GM21717 (cell line): ENCODE results near the gene RNF2.

Experiments used
- ATAC-seq: cut with Tn5 transposase; IDR thresholded peaks from one replicate; pipeline ENCODE4 v1.9.1; 2021; ENCODE audit warnings: mild to moderate bottlenecking, moderate library complexity; ENCODE audit not compliant: unreplicated experiment

Gene RNF2

GRCh38 chr1:185087746-185088145, 42.4 kb downstream of the RNF2 start:
- no peak for ATAC-seq

DNA sequence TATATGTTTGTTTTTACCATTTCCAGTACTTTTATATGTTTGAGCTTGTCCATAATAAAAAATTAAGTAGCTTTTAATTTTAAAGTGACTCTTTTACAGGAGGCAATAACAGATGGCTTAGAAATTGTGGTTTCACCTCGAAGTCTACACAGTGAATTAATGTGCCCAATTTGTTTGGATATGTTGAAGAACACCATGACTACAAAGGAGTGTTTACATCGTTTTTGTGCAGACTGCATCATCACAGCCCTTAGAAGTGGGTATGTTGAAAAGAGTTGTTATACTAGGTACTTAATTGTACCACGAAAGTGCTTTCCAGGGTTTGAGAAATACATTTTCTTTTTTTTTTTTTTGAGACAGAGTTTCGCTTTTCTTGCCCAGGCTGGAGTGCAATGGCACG, 46.1 kb downstream of the RNF2 start:
- ATAC-seq = no peak

DNA sequence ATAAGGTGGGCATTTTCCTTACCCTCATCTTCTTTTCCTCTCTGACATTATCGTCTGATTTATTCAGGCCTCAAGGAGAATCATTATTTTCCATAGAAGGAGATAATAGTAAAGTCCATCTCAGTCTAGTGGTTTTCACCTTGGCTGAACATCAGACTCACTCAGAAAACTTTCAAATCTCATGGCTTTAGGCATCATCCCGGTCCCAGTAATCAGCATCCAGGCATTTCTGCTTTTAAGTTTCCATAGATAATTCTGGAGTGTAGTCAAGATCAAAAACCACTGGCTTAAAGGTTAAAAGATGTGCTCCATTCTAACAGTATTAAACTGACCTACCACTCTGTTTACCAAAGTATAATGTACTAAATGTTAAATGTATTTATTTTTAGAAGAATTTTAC, 49.4 kb downstream of the RNF2 start:
- ATAC-seq = no peak

GRCh38 chr1:185096531-185096930, 51.2 kb downstream of the RNF2 start:
- ATAC-seq = no peak

DNA sequence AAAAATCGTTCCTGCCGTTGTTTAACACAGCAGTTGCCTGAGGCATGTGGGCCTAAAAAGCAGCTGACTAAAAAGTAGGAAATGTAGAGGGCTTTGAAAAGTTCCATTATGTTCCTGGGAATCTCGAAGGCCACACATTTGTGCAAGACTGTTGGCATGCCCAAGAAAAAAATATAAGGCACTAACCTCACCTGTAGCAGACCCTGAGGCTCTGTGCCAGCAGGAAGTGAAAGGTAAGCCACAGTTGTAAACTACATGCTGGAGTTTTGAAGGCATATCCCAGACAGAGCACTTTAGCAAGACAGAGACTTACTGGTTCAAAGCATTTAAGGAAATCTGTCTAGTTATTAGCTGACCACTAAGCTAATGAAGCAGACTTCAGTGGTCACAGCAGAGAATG, 58.7 kb downstream of the RNF2 start:
- ATAC-seq = no peak

- ATAC-seq = no peak
These were observed 59.8 kb downstream of the RNF2 start for GRCh38 chr1:185105121-185105520.

DNA sequence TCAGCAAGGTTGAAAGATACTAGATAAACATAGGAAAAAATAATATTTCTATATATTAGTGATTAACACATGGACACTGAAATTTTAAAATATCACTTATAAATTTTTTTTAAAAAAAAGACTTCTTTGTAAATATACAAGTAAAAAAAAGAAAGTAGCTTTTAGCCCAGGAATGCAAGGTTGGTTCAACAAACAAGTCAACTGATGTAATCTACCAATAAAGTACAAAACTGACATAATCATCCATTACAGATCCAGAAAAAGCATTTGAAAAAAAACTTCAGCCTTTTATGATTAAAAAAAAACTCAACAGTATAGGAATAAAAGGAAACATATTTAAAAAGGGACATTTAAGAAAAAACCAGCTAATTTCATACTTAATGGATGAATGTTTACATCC, 63.0 kb downstream of the RNF2 start:
- ATAC-seq = no peak

DNA sequence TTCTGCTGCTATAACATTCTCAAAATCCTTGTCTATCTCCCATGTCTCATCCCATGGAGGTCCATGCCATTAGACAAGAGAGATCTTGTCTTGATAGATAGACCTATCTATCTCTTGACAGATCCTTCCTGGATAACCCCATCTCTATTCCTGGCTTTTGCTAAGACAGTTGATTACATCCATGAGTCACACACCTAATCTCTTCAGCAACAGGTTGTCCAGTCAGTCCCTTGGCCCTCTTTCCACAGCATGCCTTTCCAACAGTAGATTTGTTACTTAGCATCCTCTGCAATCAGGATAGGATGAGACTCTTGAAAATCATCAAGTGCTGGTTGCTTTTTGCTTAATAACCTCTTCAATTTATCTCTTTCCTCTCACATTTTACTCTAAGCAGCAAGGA, 64.8 kb downstream of the RNF2 start:
- no peak for ATAC-seq

GRCh38 chr1:185111873-185112272, 66.5 kb downstream of the RNF2 start:
- ATAC-seq = no peak

DNA sequence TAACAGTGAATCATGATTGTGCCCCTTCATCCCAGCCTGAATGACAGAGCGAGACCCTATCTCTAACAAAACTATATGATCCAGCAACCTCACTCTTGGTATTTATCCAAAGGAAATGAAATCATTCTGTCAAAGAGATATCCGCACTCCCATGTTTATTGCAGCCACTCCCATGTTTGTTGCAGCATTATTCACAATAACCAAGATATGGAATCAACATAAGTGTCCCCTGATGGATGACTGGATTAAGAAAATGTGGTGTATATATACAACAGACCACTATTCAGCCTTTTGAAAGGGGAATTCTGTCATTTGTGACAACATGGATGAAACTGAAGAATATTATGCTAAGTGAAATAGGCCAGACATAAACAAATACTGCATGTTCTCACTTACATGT, 67.0 kb downstream of the RNF2 start:
- ATAC-seq = no peak

DNA sequence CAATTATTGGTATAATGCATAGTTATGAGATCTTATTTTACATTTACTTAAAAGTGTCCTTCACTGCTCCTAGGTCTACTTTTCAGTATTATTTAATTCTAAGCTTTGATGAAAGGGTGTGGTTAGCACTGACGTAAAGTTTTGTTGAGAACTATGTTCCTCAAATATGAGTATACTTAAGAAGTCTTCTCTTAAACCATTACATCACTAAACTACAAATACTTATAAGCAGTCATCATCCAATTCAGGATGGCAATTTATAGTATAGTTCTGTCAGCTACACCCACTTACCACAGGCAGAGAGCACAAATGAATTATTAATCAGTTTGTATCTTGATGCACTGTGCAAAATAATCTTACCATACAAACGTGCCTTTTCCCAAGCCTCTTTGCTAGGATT, 84.3 kb downstream of the RNF2 start:
- no peak for ATAC-seq

GRCh38 chr1:185132534-185132933, 87.2 kb downstream of the RNF2 start:
- no peak for ATAC-seq

- ATAC-seq = no peak
These were observed 92.7 kb downstream of the RNF2 start for GRCh38 chr1:185137896-185138545.

DNA sequence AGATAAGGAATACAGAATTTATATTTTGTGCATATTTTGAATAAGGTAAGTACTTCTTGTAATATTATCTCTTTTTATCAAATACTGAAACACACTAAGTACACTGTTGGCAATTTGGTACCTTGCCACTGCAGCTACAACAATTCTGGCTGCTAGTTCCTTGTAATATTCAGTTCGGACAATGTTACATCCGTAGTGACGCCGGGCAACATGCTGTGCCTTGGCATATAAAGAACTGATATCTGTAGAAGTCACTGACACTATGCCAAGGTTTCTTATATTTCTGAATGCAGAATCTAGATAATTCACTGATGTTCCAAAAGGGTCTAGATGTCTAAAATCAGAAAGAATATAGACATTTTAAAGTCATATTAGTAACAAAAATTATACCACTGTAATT, 93.9 kb downstream of the RNF2 start:
- ATAC-seq = no peak

DNA sequence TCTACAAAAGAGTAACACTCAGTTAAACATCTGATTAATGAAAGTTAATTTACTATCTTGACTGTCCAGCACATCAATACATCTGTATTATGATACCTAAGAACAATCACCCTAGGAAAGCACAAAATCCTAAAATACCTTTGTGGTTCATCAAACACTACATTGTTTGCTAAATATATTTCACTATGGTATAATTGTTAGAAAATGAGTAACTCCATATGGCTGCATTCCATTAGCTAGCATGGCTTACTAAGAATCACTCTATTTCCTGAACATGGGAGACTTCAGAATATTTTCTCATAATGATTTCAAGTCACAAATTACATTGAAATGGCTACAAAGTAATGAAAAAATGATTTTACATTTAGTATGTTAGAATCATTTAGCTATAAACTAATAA, 98.9 kb downstream of the RNF2 start:
- no peak for ATAC-seq

GRCh38 chr1:185151215-185151614, 105.9 kb downstream of the RNF2 start:
- ATAC-seq = no peak
